ENCODE data around the gene CDH22. TPM values are rescaled to one million over a fixed set of nuclear protein-coding genes. Genes with fewer than 3 reads are reported as not detected.

Gene CDH22
- total and polyA plus RNA-seq, 4 donors: 0.03 to 0.25 (median 0.09) TPM

- H3K9ac ChIP-seq (ENCODE audit: insufficient read depth in 1 of 2, low read length in 2 of 2): no peak overlapping the region
- 70 to 83% methylated on average over 13 of the region's 13 CpGs for WGBS, 2 donors
- H3K27me3 ChIP-seq (ENCODE audit: control insufficient read depth in 3 of 3, insufficient read depth in 3 of 3, low read length in 2 of 3): peaks cover 0 to 33% (median 20%) of the 10 kb centered on the region in 3 donors
- H3K27ac ChIP-seq (ENCODE audit: low read depth in 1 of 2, low read length in 1 of 2): no peak overlapping the region
- no peaks in the 10 kb centered on the region for H3K9me3 ChIP-seq (ENCODE audit: control insufficient read depth in 4 of 4, insufficient read depth in 3 of 4, low read length in 3 of 4)
- H3K4me3 ChIP-seq: no peak overlapping the region
- no peak for TF ChIP-seq CTCF (IDR thresholded peaks at IDR 0.05; ENCODE audit: control extremely low read depth, extremely low read depth)
- H3K36me3 ChIP-seq (ENCODE audit: control insufficient read depth in 4 of 4, insufficient read depth in 4 of 4, low read length in 4 of 4): no peaks in the 10 kb centered on the region
- DNase-seq (no peak), ATAC-seq (ENCODE audit: insufficient read depth, low FRiP score) (no peak)
- no peaks in the 10 kb centered on the region for H3K4me1 ChIP-seq (ENCODE audit: control insufficient read depth in 5 of 5, insufficient read depth in 5 of 5, low read length in 5 of 5)
Observed at GRCh38 chr20:46330831-46331371, 22.6 kb upstream of the CDH22 start.

DNA sequence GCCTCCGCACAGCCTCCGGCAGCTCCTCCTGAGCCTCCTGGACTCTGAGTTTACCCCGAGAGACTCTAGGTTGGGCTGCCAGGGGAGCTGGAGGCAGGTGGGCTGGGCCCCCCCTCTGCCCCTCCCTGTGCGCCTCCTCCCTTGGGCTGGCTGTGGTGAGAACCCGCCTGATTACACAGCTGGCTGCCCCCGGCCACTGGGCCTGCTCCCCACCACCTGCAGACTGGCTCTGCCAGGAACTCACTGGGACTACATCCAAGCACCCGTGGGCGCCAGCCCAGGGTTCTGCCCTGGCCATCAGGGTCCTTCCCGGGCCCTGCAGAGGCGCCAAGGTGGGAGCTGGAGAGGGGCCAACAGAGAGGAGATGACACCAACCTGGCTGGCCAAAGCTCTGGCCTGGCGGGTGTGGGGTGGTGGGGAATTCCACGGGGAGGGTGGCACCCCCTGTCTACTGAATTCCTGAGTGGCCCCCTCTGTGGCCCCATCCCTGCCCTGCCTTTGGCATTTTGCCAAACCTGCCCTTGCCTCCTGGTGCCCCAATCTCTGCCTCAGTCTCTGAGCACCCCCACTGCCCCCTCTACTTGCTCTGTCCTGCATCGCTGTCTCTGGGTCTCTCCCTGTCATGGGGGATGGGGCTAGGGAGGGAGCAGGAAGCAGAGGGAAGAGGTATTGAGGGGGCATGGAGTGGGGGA, 21.9 kb upstream of the CDH22 start:
- H3K27ac ChIP-seq (ENCODE audit: low read depth in 1 of 2, low read length in 1 of 2): no peak overlapping the region
- WGBS, 2 donors: 50 to 58% methylated on average over 13 of the region's 13 CpGs
- no peaks in the 10 kb centered on the region for H3K4me1 ChIP-seq (ENCODE audit: control insufficient read depth in 5 of 5, insufficient read depth in 5 of 5, low read length in 5 of 5)
- DNase-seq (no peak), ATAC-seq (ENCODE audit: insufficient read depth, low FRiP score) (no peak)
- H3K27me3 ChIP-seq (ENCODE audit: control insufficient read depth in 3 of 3, insufficient read depth in 3 of 3, low read length in 2 of 3): peaks cover 0 to 33% (median 18%) of the 10 kb centered on the region in 3 donors
- H3K9ac ChIP-seq (ENCODE audit: insufficient read depth in 1 of 2, low read length in 2 of 2): no peak overlapping the region
- H3K36me3 ChIP-seq (ENCODE audit: control insufficient read depth in 4 of 4, insufficient read depth in 4 of 4, low read length in 4 of 4): no peaks in the 10 kb centered on the region
- no peak overlapping the region for H3K4me3 ChIP-seq
- H3K9me3 ChIP-seq (ENCODE audit: control insufficient read depth in 4 of 4, insufficient read depth in 3 of 4, low read length in 3 of 4): no peaks in the 10 kb centered on the region
- no peak for TF ChIP-seq CTCF (IDR thresholded peaks at IDR 0.05; ENCODE audit: control extremely low read depth, extremely low read depth)

DNA sequence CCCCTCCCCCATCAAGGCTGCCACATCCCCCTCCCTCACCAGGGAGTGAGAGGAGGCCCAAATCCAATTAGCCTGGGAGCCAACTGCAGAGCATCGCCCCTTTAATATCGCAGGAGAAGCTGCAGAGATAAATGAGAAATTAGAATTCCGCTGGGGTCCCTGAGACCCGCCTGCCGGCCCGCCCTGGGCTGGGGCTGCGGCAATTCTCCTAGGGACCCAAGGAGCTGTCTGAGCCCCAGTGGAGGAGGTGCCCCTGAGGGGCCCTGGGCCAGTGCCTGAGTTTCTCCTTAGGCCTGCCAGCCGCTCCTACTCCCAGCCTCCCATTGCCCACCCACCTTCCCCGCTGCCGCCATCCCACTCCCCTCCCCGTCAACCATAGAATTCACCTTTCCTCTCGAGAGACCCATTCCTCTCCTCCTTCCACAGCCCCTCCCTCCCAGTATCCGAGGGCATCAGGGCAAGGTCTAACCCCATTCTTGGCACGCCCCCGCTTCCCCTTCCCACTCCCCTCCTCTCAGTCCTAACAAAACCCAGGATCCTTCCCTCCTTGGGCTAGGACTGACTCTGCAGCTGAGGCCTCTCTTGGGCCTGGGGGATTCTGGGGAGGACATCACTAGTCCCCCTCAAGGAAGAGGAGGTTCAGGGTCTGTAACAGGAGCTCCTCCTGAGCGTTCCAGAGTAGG, 20.0 kb upstream of the CDH22 start:
- no peak overlapping the region for H3K27ac ChIP-seq (ENCODE audit: low read depth in 1 of 2, low read length in 1 of 2)
- no peak overlapping the region for H3K4me3 ChIP-seq
- TF ChIP-seq CTCF (IDR thresholded peaks at IDR 0.05; ENCODE audit: control extremely low read depth, extremely low read depth): no peak
- no peaks in the 10 kb centered on the region for H3K36me3 ChIP-seq (ENCODE audit: control insufficient read depth in 4 of 4, insufficient read depth in 4 of 4, low read length in 4 of 4)
- WGBS, 2 donors: 53 to 79% methylated on average over 16 of the region's 16 CpGs
- DNase-seq: no peak
- ATAC-seq (ENCODE audit: insufficient read depth, low FRiP score): no peak
- no peak overlapping the region for H3K9ac ChIP-seq (ENCODE audit: insufficient read depth in 1 of 2, low read length in 2 of 2)
- H3K27me3 ChIP-seq (ENCODE audit: control insufficient read depth in 3 of 3, insufficient read depth in 3 of 3, low read length in 2 of 3): peaks cover 0 to 26% (median 6%) of the 10 kb centered on the region in 3 donors
- no peaks in the 10 kb centered on the region for H3K4me1 ChIP-seq (ENCODE audit: control insufficient read depth in 5 of 5, insufficient read depth in 5 of 5, low read length in 5 of 5)
- no peaks in the 10 kb centered on the region for H3K9me3 ChIP-seq (ENCODE audit: control insufficient read depth in 4 of 4, insufficient read depth in 3 of 4, low read length in 3 of 4)

Measured in lung (tissue), 12 donors.